Hematopoietic multipotent progenitor cell treated with erythropoietin and hydrocortisone succinate and interleukin-3 and kit ligand, for 15 days (in vitro differentiated cells): ENCODE data around the gene SDR9C7.
"Not testable (repeated sequence)": the region's sequence is repeated elsewhere in the genome, so short reads cannot be mapped to it uniquely, and the experiment has no call there.

Source experiments
- DNase-seq: peaks from one replicate; pipeline ENCODE4 v3.0.0-alpha.2; 2015; ENCODE audit warnings: low spot score

Gene SDR9C7

GRCh38 chr12:56933826-56934625 lies at the start of gene SDR9C7:
SDR9C7 (minus strand) TSS chr12:56934408; CDS start chr12:56934261, 147 bp downstream.
- no peak for DNase-seq

- DNase-seq, result no peak
Measured at GRCh38 chr12:56983386-56983785, 49.2 kb upstream of the SDR9C7 start.

- not testable (repeated sequence) for DNase-seq
Measured at GRCh38 chr12:56982578-56983236, 48.5 kb upstream of the SDR9C7 start.

- no peak for DNase-seq
Measured at GRCh38 chr12:56980941-56981530, 46.8 kb upstream of the SDR9C7 start.

- no peak for DNase-seq
Measured at GRCh38 chr12:56980268-56980667, 46.1 kb upstream of the SDR9C7 start.

GRCh38 chr12:56979628-56980027 lies 45.4 kb upstream of the SDR9C7 start:
- no peak for DNase-seq

GRCh38 chr12:56978397-56979138 lies 44.4 kb upstream of the SDR9C7 start:
- no peak for DNase-seq

- not testable (repeated sequence) for DNase-seq
Measured at GRCh38 chr12:56977361-56977760, 43.2 kb upstream of the SDR9C7 start.

GRCh38 chr12:56974224-56974623 lies 40.0 kb upstream of the SDR9C7 start:
- not testable (repeated sequence) for DNase-seq

- not testable (repeated sequence) for DNase-seq
Measured at GRCh38 chr12:56968910-56969309, 34.7 kb upstream of the SDR9C7 start.

GRCh38 chr12:56965997-56966642 lies 31.9 kb upstream of the SDR9C7 start:
- not testable (repeated sequence) for DNase-seq

GRCh38 chr12:56965124-56965523 lies 30.9 kb upstream of the SDR9C7 start:
- not testable (repeated sequence) for DNase-seq

- DNase-seq, result not testable (repeated sequence)
Measured at GRCh38 chr12:56963557-56963956, 29.3 kb upstream of the SDR9C7 start.

GRCh38 chr12:56962247-56962646 lies 28.0 kb upstream of the SDR9C7 start:
- DNase-seq, result not testable (repeated sequence)

GRCh38 chr12:56958422-56958821 lies 24.2 kb upstream of the SDR9C7 start:
- no peak for DNase-seq

GRCh38 chr12:56957229-56958052 lies 23.2 kb upstream of the SDR9C7 start, which contains the start of gene RDH16:
RDH16 (minus strand) TSS chr12:56957608; CDS start chr12:56957462, 146 bp downstream.
- DNase-seq, result no peak

GRCh38 chr12:56955631-56956256 lies 21.5 kb upstream of the SDR9C7 start:
- DNase-seq, result no peak

- no peak for DNase-seq
Measured at GRCh38 chr12:56954958-56955355, 20.7 kb upstream of the SDR9C7 start.

GRCh38 chr12:56954057-56954957 lies 20.1 kb upstream of the SDR9C7 start:
- no peak for DNase-seq
